ENCODE measurements around the gene ST6GALNAC2.
"Not testable (repeated sequence)": the region's sequence is repeated elsewhere in the genome, so short reads cannot be mapped to it uniquely, and the experiment has no call there.

ST6GALNAC2 gene

DNA sequence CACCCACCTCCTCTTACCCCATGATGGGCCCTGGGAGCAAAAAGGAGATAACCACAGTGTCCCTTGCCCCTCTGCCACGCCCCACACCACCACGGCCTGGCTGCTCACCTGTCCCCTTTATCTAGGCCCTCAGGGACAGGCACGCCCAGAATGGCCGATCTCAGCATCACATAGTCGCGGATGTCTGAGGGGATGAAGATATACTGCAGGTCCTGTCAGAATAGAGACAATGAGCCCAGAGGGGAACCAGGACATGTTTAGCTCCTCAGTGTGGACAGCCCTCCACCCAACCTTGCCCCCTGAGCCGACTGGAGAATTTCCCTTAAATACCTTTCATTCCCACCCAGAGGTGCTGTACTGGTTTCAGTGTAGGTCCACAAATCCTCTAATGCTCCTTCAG lies 15.2 kb downstream of the ST6GALNAC2 start:
- no peak for DNase-seq

DNA sequence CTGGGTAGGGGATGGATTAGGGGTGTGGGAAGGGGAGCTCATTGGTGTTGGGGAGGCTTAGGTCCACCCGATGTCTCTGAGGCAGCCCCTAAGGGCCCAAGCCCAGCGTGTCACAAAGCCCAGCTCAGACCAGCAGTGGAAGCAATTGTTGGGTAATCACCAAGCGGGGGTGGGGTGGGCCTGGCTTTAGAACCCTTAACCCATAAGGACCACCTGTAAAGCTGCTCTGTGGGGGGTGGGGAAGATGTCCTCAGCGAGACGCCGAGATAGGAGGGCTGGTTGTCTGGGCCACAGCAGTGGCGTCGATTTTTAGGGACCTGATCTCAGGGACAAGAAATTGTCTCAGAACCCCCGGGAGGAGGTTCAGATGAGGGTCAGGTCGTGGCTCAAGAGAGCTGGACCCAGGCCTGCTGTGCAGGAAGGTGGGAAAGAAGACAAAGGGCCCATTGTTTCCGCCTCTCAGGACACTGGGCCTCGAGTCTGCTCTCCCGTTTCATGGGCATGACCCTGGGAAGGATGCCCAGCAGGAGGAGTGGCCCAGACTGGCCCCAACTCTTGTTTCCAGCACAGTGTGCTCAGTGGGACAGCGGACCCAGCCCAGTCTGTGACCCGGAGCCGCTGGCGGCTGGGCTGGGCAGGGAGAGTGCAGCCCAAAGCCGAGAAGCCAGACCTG lies 15.9 kb downstream of the ST6GALNAC2 start:
- no peak for DNase-seq

DNA sequence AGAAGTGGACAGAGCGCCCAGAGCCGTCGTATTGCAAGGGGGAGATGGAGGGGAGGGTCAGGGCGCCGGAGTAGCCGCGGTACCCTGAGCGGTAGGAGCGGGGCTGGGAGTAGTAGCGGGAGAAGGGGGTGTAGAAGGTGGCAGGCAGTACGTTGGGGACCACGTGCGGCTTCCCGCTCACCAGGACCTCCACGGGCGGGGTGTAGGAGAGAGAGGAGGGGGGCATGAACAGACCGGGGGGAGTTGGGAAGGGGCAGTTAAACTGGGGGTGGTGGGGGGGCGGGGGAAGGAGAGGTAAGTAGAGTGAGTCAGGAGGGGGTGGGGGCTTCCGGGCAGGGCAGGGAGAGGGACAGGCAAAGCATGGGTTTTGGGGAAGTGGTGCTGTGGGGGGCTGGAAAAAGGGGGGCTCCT lies 16.8 kb downstream of the ST6GALNAC2 start:
- DNase-seq: no peak

DNA sequence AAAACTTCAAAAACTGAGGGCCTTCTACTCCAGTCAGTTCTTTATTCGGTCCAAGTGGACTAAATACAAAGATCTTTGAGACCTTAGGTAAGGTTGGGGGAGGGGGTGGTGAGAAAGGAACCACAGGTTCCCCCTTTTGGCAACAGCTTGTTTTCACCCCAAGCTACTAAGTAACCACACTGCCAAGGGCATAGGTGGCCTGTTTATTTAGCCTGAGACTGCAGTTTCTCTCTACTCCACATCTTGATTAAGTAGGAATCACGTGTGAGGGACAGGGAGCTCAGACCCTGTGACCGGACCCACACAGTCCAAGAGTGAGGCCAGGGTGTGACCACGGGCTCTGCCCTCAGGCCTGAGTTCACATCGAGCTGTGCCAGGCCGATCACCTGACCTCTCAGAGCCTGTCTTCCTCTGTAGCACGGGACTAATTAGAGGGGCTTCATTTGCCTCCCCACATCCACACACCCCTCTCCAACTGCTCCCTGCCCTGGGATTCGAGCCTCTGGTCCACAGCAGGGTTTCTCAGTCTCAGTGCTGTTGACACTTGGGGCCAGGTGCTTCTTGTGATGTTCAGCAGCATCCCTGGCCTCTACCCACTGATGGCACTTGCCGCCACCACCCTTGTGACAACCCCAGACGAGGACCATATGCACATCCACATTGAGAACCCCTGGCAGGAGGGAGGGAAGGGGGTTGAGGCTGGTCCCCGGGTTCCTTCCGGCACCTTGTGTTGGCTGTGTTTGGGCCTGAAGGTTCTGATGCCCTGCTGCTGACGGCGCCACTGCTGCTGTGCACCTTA lies 17.8 kb downstream of the ST6GALNAC2 start:
- DNase-seq: no peak

DNA sequence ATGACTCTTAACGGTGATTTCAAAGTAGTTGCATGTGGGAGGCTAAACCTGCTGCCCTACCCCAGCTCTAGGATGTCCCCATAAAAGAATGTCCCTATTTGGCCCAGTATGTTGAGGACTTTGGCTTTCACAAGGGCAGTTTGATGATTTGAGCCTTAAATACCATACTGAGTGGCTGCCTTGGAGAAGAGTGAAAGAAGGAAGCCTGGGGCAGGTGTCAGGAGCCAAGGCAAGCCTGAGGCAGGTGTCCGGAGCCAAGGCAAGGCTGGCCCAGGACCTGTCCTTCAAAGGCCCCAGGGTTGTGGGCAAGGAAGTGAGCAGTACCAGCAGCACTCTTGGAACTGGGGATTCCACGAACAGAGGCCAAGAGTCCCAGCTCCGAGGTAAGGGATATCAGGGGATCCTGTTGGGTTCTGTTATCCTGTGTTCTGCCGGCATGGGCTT lies 18.6 kb downstream of the ST6GALNAC2 start:
- DNase-seq: no peak

DNA sequence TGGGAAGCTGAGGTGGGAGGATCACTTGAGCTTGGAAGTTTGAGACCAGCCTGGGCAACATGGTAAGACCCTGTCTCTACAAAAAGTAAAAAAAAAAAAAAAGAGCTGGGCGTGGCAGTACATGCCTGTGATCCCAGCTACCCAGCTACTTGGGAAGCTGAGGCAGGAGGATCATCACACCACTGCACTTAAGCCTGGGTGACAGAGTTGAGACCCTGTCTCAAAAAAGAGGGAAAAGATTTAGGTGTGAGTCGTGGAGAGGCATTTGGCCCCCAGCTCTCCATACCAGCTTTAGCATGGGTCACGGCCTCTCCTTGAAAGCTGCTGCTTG lies 19.1 kb downstream of the ST6GALNAC2 start:
- DNase-seq: no peak

DNA sequence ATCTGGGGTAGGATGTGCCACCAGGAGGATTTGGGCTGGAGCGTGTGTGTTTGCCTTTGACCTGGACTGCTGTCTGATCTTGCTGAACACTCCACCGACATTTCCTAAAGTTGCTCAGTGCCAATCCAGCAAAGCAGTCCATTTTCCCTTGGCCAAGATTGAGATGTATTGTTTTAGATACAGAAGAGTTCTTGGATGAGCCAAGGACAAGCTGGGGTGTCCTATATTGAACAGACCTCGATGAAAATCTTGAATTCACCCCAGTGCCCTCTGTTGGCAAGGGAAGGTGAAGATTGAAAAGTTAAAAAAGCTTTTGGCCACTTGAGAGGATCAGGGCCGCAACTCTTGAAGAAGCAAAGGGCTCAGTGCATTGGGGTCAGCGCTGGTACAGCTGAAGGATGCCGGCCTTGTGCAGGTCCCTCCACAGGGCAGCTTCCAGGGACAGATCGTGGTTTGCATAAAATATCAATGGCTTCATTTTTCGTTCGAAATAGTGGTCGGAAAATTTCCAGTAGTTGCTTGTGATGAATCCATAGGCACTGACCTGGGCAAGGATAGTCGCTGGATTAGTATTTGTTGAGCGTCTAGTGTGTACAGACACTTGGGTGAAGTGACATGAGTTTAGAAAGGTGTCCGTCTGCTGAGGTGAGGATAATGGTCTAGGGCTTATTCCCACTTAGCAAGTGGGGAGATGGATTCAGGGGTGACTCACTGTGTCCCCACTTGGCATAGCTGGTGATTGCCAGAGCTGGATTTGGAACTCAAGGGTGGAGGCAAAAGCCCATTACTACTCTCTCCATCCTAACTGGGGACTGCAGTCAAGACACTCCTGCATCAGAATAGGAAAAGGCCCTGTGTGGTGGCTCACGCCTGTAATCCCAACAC lies 19.7 kb downstream of the ST6GALNAC2 start:
- no peak for DNase-seq

DNA sequence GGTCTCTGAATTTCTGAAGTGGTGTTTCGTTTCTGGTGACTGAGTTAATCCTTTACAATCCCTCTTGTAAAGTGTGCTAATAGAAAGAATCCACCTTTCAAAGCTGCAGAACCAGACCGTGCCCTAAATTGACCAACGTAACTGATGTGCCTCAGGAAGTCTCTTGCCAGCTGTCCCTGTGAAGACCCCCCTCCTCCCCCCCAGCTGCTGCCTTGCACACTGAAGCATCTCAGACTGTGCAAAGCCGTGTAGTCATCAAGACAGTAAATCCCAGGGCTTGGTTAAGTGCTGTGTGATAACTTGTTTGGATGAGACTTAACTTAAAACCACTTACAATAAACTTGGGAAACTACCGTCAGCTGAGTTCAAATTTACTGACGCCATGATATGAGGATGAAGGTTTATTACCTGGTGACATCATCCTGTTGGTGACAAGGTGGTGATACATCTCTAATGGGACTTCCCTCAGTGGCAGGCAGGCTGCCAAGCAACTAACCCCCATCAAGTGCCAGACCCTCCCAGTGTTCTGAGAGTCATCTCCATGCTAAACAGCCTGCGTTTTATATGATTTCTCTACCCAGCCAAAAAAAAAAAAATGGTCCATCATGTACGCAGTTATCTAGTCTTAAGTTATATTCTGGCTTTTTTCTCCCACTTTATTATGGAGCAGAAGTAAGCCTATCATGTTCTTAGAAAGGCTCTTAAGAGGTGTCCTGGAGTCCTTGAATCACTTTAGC lies 20.5 kb downstream of the ST6GALNAC2 start:
- DNase-seq: peak; percentile 45

DNA sequence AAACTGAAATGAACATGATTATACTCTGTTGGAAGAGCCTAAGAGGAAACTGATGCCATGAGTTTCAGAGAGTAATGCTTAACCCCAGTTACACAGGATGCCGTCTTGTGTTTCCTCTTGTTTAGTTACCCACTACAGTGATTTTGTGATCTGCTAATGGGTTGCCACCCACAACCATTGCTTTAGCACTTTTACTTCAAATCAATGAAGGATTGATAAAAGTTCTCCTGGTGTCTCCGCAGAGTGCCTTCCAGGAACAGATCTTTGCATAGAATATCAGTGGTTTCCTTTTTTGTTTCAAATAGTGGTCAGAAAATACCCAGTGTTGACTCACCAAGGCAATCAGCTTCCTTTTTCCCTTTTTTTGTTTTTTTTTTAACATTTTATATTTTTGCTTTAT lies 22.3 kb downstream of the ST6GALNAC2 start:
- DNase-seq: not testable (repeated sequence)

DNA sequence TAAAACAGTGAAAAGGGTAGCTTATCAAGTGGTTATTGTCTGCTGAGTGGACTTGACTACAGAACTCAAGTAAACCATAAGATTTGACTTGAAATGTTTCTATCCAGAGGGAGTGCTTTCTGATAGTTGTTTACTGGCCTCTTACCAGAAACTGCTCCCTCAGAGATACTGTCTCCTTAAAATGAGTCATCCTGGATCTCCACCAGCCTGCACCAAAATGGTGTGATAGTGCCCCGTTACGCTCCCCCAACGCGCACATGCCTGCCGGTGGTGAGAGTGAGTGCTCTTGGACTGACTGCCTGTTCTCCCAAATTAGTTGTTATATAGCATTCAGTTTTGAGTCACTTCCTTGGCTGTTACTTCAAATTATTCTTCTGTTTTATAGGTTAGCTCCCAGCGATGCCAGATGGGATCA lies 22.9 kb downstream of the ST6GALNAC2 start:
- DNase-seq: no peak

DNA sequence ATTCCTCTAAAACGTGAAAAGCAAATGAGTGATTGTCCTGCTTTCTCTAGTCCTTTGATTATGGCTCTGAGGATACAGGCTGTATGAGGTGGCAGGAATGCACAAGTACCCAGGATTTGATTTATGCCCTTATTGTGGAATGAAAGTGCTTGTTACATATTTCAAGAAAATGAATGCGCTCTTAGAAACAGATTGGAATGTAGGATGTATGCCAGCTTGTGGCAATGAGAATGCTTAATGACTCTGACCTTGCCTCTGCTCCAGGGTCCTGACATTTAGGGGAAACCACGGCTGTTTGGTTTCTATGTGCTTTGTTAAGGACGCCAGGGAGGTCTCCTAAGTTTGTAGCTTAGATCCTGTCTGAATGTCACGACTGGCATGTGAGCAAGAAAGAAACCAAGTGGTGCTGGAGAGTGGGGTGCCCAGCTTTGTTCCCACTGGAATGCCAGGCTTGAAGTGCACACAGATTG lies 23.8 kb downstream of the ST6GALNAC2 start:
- DNase-seq: no peak

DNA sequence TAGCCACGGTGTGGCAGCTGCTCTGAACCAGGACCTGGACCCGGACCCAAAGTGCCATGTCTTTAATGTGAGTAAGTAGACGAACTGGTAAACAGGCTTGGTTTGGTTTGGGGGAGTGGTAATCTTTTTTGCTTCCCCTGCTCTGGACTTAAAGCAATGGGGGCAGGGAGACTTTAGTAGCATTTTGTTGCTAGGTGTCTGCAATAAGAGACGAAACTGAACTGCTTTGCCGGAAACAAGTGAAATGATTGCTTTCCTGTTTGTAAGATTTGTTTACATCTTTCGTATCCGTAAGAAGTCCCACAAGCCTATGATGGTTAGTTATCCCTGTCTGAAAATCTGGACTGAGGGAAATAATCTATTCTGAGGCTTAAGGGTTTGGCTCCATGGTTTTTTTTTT lies 24.3 kb downstream of the ST6GALNAC2 start:
- no peak for DNase-seq

DNA sequence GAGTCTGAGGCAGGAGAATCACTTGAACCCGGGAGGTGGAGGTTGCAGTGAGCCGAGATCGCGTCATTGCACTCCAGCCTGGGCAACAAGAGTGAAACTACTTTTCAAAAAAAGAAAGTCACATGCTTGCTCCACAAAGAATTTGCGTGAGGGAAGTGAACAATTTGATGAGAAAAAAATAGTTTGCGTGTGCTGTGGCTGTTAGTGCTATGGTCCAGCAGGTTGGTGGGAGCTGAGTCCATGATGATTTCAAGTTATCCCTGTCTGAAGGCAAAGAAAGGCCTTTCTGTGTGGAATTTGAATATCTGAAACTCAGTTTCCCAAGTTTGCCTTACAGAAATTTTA lies 24.8 kb downstream of the ST6GALNAC2 start:
- no peak for DNase-seq

DNA sequence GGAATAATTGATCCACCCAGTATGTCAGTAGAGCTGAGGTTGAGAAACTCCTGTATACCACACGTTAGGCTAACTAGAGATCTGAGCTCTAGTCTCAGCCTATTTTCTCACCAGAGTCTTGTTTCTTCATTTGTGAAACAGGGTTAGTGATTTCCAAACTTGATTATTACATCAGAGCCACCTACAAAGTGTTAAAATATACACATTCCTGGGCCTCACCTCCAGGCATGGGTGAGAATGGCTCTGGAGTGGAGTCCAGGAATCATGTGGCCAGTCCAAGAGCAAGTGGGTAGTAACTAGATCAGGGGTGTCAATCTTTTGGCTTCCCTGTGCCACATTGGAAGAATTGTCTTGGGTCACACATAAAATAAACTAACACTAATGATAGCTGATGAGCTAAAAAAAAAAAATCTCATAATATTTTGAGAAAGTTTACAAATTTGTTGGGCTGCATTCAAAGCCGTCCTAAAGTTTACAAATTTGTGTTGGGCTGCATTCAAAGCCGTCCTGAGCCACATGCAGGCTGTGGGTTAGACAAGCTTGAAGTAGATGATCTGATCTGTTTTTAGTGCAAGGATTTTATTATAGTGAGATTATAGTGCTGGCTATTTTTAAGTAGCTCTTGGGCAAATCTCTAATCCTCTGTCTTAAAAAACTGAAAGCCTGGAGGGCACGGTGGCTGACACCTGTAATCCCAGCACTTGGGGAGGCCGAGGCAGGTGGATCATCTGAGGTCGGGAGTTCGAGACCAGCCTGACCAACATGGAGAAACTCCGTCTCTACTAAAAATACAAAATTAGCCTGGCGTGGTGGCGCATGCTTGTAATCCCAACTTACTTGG lies 25.4 kb downstream of the ST6GALNAC2 start:
- no peak for DNase-seq

DNA sequence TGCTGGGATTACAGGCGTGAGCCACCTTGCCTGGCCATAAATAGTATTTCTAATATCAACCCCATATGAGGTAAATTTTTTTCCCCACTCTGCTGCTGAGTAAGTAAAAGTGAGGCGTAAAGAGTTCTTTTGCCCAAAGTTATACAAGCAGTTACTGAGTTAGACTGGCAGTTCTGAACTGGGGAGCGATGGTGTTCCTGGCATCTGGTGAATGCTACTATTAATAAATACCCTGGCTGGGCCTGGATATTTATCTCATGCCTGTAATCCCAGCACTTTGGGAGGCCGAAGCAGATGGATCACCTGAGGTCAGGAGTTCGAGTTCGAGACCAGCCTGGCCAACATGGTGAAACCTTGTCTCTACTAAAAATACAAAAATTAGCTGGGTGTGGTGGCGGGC lies 26.2 kb downstream of the ST6GALNAC2 start:
- not testable (repeated sequence) for DNase-seq

DNA sequence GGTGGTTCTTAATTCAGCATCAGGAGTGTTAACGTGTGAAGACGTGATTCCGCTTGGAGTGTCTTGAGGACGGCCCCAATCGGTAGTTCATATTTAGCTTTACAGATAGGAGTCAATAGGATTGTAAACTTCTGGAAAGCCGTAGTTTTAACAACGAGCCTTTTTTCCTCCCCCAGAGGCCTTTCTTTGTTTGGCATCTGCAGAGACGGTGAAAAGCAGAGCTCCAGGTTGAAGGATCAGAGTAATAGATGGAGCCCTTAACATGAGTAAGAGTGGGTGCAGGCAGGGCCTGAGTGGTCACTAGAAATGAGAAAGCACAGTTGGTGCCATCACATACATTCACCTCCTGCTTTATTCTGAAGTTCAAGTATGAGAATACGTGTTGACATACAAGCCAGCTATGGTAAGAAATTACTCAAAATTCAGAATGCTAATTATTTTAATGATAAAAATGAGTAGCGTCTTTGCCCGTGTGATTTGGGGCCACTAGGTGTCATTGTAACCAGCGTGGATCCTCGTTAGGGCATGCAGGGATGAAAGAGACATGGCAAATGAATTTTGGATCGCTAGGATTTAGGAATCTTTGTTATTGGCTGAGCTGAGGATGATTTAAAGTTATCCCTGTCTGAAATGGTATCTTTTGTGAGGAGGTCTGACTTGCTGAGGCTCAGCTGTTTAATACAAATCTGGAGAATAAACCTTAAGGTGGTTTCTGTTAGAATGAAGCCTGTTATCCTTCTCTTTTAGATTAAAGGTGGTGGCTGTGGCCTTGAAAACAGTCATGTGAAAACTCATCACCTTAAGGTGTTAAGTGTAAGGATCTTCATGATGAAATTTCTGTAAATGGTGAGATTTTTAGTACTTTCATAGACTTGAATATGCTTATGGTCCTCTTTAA lies 27.2 kb downstream of the ST6GALNAC2 start:
- DNase-seq: peak; percentile 43

DNA sequence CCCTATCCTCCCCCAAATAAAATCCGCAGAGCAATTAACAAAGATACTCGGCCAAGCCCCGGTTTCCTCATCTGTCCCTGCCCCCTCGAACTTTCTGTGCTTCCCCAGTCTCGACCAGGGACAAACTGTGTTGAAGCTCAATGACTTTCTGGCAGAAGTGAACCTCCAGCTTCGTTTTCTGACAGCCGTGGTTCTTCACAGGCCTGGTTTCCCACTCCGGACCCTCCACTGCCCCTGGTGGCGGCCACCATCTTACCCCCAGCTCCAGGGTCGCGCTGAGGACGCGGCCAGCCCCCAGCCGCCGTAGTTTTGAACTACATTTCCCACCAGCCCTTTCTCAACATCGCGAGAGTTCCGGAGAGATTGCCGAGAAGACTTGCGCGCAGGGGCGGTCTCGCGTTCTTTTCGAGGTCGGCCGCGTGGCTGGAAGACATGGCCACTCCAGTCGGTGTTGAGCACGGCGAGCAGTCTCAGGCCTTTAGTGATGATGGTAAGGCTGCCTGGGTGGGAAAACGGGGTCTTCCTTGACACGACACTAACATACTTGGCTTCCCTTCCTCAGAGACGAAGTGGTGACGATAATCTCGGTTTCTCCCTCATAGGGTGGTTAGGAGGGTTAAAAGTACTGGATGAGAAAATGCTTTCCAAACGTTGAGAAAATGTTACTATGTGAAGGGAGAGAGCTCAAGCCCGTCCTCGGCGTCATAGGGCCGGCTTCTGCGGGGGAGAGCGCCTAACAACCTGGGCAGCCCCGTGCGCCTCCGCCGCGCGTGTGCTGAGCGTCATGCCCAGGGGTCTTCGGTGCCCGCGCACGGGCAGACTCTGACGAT lies 28.1 kb downstream of the ST6GALNAC2 start:
- DNase-seq: peak; percentile 92

DNA sequence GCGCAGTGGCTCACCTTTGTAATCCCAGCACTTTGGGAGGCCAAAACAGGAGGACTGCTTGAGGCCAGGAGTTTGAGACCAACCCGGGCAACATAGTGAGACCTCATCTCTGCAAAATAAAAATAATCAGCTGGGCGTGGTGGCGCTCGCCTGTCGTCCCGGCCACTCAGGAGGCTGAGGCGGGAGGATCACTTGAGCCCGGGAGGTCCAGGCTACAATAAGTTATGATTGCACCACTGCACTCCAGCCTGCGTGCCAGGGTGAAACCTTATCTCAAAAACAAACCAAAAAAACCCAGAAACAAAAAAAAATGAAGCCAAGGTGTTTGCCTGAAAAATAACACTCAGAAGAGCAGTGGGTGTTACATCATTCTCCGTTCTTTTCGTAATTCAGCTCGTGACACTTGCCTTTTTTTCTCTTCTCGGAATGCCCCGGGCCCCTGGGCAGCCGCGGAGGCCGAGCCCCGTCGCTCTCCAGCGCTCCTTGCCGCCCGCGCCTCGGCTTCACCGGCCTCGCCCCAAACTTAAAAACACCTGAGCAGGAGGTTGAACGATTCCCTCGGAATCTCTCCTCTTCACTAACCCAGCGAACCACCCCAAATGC lies 28.8 kb downstream of the ST6GALNAC2 start:
- no peak for DNase-seq

DNA sequence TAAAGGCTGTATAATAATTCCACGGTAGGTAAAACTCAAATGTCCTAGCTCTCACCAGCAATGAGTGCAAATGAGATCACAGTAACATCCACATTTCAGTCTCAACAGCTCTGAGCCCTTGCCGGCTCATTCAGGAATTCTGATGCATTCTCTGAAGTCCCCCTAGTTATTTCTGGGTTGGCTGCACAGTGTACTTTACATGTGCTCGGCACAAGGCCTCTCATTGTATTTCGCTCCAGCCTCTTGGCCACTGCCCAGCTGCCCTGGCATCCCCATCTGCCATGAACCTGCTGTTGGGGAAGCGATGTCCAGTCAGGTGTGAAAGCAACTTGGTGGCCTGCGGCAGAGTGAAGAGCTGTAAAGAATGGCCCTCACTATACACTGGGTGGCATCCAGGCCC lies 31.5 kb downstream of the ST6GALNAC2 start:
- no peak for DNase-seq
